Endothelial cell of hepatic sinusoid (primary cell): ENCODE measurements around the gene METTL2B.
"Not testable (repeated sequence)": the region's sequence is repeated elsewhere in the genome, so short reads cannot be mapped to it uniquely, and the experiment has no call there.

Source experiments
- in situ Hi-C: cut with HindIII; loops from 2 replicates; pipeline ENCODE4 v1.10.0; 2017; ENCODE audit warnings: low sequenced_read_pairs

METTL2B gene

GRCh38 chr7:128523226-128523931, 46.8 kb downstream of the METTL2B start:
- in situ Hi-C loops, result not testable (repeated sequence)

- in situ Hi-C loops, result not testable (repeated sequence)
These were observed 47.5 kb downstream of the METTL2B start for GRCh38 chr7:128523932-128524524.

GRCh38 chr7:128525584-128525983, 49.0 kb downstream of the METTL2B start:
- in situ Hi-C loops, result not testable (repeated sequence)

GRCh38 chr7:128526062-128526466, 49.5 kb downstream of the METTL2B start:
- in situ Hi-C loops, result not testable (repeated sequence)

- in situ Hi-C loops, result not testable (repeated sequence)
These were observed 52.6 kb downstream of the METTL2B start for GRCh38 chr7:128529191-128529590.

- in situ Hi-C loops, result not testable (repeated sequence)
These were observed 53.7 kb downstream of the METTL2B start for GRCh38 chr7:128530121-128530854.

- in situ Hi-C loops, result no loop called here
These were observed 54.2 kb downstream of the METTL2B start for GRCh38 chr7:128530855-128531104.

GRCh38 chr7:128531105-128531954, 54.8 kb downstream of the METTL2B start:
- in situ Hi-C loops, result not testable (repeated sequence)

- in situ Hi-C loops, result not testable (repeated sequence)
These were observed 55.5 kb downstream of the METTL2B start for GRCh38 chr7:128531955-128532478.

- in situ Hi-C loops, result not testable (repeated sequence)
These were observed 56.4 kb downstream of the METTL2B start for GRCh38 chr7:128532956-128533355.

- in situ Hi-C loops, result not testable (repeated sequence)
These were observed 60.9 kb downstream of the METTL2B start for GRCh38 chr7:128537410-128537809.

GRCh38 chr7:128542530-128542929, 66.0 kb downstream of the METTL2B start:
- in situ Hi-C loops, result not testable (repeated sequence)

GRCh38 chr7:128543300-128543699, 66.8 kb downstream of the METTL2B start:
- in situ Hi-C loops, result not testable (repeated sequence)

- in situ Hi-C loops, result not testable (repeated sequence)
These were observed 69.8 kb downstream of the METTL2B start for GRCh38 chr7:128546319-128546851.

- in situ Hi-C loops, result no loop called here
These were observed 74.4 kb downstream of the METTL2B start for GRCh38 chr7:128550920-128551319.

- in situ Hi-C loops, result not testable (repeated sequence)
These were observed 77.8 kb downstream of the METTL2B start for GRCh38 chr7:128554394-128554793.
